H9 (cell line): Measurements from ENCODE around the gene FCAMR. TPM values are rescaled to one million over a fixed set of nuclear protein-coding genes. Genes with fewer than 3 reads are reported as not detected.

Source experiments
- DNase-seq: peaks from one replicate; pipeline ENCODE4 v3.0.0-alpha.2; 2017
- H2AFZ ChIP-seq: one replicate; pipeline ENCODE4 v1.6.1; 2013; ENCODE audit warnings: mild to moderate bottlenecking, low read length, control low read depth, moderate library complexity
- H2AK5ac ChIP-seq: 2 replicates; pipeline ENCODE4 v1.6.1; 2013; ENCODE audit warnings: low read length, control low read depth, mixed read lengths; ENCODE audit not compliant: insufficient read length
- H2BK120ac ChIP-seq: one replicate; pipeline ENCODE4 v1.6.1; 2013; ENCODE audit warnings: low read depth, mild to moderate bottlenecking, low read length, control low read depth, inconsistent platforms; ENCODE audit not compliant: poor library complexity, severe bottlenecking
- H2BK12ac ChIP-seq: 2 replicates; pipeline ENCODE4 v1.6.1; 2013; ENCODE audit warnings: low read length, control low read depth, mixed read lengths, low read depth; ENCODE audit not compliant: insufficient read length
- H2BK15ac ChIP-seq: 2 replicates; pipeline ENCODE4 v1.6.1; 2013; ENCODE audit warnings: low read depth, low read length, control low read depth
- H2BK20ac ChIP-seq: one replicate; pipeline ENCODE4 v1.6.1; 2013; ENCODE audit warnings: low read depth, mild to moderate bottlenecking, low read length, control low read depth, inconsistent platforms; ENCODE audit not compliant: poor library complexity, severe bottlenecking
- H2BK5ac ChIP-seq: 2 replicates; pipeline ENCODE4 v1.6.1; 2013; ENCODE audit warnings: low read length, control low read depth, mixed read lengths; ENCODE audit not compliant: insufficient read length
- H3K14ac ChIP-seq: 2 replicates; pipeline ENCODE4 v1.6.1; 2013; ENCODE audit warnings: low read length, control low read depth; ENCODE audit not compliant: insufficient read depth
- H3K18ac ChIP-seq: 2 replicates; pipeline ENCODE4 v1.6.1; 2013; ENCODE audit warnings: low read depth, mild to moderate bottlenecking, mixed read lengths, low read length, control low read depth; ENCODE audit not compliant: insufficient read length
- H3K23ac ChIP-seq: 2 replicates; pipeline ENCODE4 v1.6.1; 2013; ENCODE audit warnings: low read length, control low read depth, mixed read lengths, low read depth; ENCODE audit not compliant: insufficient read length
- H3K23me2 ChIP-seq: 2 replicates; pipeline ENCODE4 v1.6.1; 2013; ENCODE audit warnings: low read depth, mild to moderate bottlenecking, mixed read lengths, low read length, control low read depth; ENCODE audit not compliant: insufficient read length, poor library complexity, severe bottlenecking
- H3K27ac ChIP-seq: 2 replicates; pipeline ENCODE4 v1.5.1; 2013; ENCODE audit warnings: low read length, control low read depth, mixed read lengths, low read depth; ENCODE audit not compliant: insufficient read length
- H3K27me3 ChIP-seq: 2 replicates; pipeline ENCODE4 v1.6.1; 2013; ENCODE audit warnings: low read length, control low read depth, inconsistent platforms; ENCODE audit not compliant: insufficient read depth
- H3K4ac ChIP-seq: 2 replicates; pipeline ENCODE4 v1.6.1; 2013; ENCODE audit warnings: low read depth, mild to moderate bottlenecking, control low read depth, inconsistent platforms, low read length, moderate library complexity
- H3K4me1 ChIP-seq: 2 replicates; pipeline ENCODE4 v1.6.1; 2013; ENCODE audit warnings: low read length, control low read depth, inconsistent platforms; ENCODE audit not compliant: insufficient read depth
- H3K4me2 ChIP-seq: 2 replicates; pipeline ENCODE4 v1.6.1; 2013; ENCODE audit warnings: low read length, control low read depth, mixed read lengths; ENCODE audit not compliant: insufficient read length, insufficient read depth
- H3K56ac ChIP-seq: 2 replicates; pipeline ENCODE4 v1.6.1; 2013; ENCODE audit warnings: low read depth, mild to moderate bottlenecking, mixed read lengths, low read length, control low read depth; ENCODE audit not compliant: insufficient read length
- H3K79me1 ChIP-seq: 2 replicates; pipeline ENCODE4 v1.6.1; 2013; ENCODE audit warnings: low read depth, mild to moderate bottlenecking, moderate library complexity, low read length, control low read depth, inconsistent platforms; ENCODE audit not compliant: insufficient read depth, poor library complexity, severe bottlenecking
- H3K79me2 ChIP-seq: 2 replicates; pipeline ENCODE4 v1.6.1; 2013; ENCODE audit warnings: low read length, control low read depth, inconsistent platforms; ENCODE audit not compliant: insufficient read depth
- H3K9ac ChIP-seq: 2 replicates; pipeline ENCODE4 v1.6.1; 2013; ENCODE audit warnings: low read length, control low read depth, mixed read lengths; ENCODE audit not compliant: insufficient read length; ENCODE audit errors: extremely low read depth
- H3K9me3 ChIP-seq: one replicate; pipeline ENCODE4 v1.6.1; 2013; ENCODE audit warnings: low read depth, low read length, inconsistent platforms; ENCODE audit not compliant: control insufficient read depth
- H3T11ph ChIP-seq: one replicate; pipeline ENCODE4 v1.6.1; 2013; ENCODE audit warnings: mild to moderate bottlenecking, low read length, control low read depth, inconsistent platforms
- H4K20me1 ChIP-seq: one replicate; pipeline ENCODE4 v1.6.1; 2013; ENCODE audit not compliant: control insufficient read depth, insufficient read length, insufficient read depth
- H4K5ac ChIP-seq: 2 replicates; pipeline ENCODE4 v1.6.1; 2013; ENCODE audit warnings: low read depth, mild to moderate bottlenecking, mixed read lengths, low read length, control low read depth; ENCODE audit not compliant: insufficient read length
- H4K8ac ChIP-seq: replicated peaks from 2 replicates; pipeline ENCODE4 v1.6.1; 2013; ENCODE audit warnings: low read length, control low read depth, mixed read lengths, low read depth; ENCODE audit not compliant: insufficient read length
- H4K91ac ChIP-seq: 2 replicates; pipeline ENCODE4 v1.6.1; 2013; ENCODE audit warnings: low read depth, mild to moderate bottlenecking, moderate library complexity, mixed read lengths, low read length, control low read depth; ENCODE audit not compliant: insufficient read length
- H3K27ac Mint-ChIP-seq, 3 experiments: 2 replicates in 2 of 3; 3 replicates in 1 of 3; pipeline ENCODE4 v1.8.0; 2020 to 2021; ENCODE audit warnings: mixed read lengths in 3 of 3, mild to moderate bottlenecking in 1 of 3, moderate library complexity in 1 of 3
- H3K27me3 Mint-ChIP-seq: 2 replicates; pipeline ENCODE4 v1.8.0; 2021; ENCODE audit warnings: low read depth, mild to moderate bottlenecking, moderate library complexity, mixed read lengths
- H3K36me3 Mint-ChIP-seq, 3 experiments: 2 replicates in 2 of 3; 3 replicates in 1 of 3; pipeline ENCODE4 v1.8.0; 2020 to 2021; ENCODE audit warnings: low read depth in 3 of 3, mixed read lengths in 3 of 3; ENCODE audit not compliant: insufficient read depth in 1 of 3
- H3K4me1 Mint-ChIP-seq, 2 experiments: 2 replicates each; pipeline ENCODE4 v1.8.0; 2020; ENCODE audit warnings: mixed read lengths in 2 of 2
- H3K4me3 Mint-ChIP-seq, 2 experiments: 2 replicates in 1 of 2; 3 replicates in 1 of 2; pipeline ENCODE4 v1.8.0; 2020 to 2021; ENCODE audit warnings: mild to moderate bottlenecking in 2 of 2, mixed read lengths in 2 of 2, moderate library complexity in 1 of 2
- H3K9me3 Mint-ChIP-seq, 2 experiments: 2 replicates in 1 of 2; 3 replicates in 1 of 2; pipeline ENCODE4 v1.8.0; 2020; ENCODE audit warnings: mild to moderate bottlenecking in 2 of 2, mixed read lengths in 2 of 2, moderate library complexity in 1 of 2
- WGBS: extraction: QIAGEN DNeasy Blood & Tissue Kit; methylation state at CpG from one replicate; pipeline ENCODE4 v1.1.7; 2013; ENCODE audit warnings: missing lambda C conversion rate, low lambda C conversion rate, mixed read lengths; ENCODE audit not compliant: insufficient read length; ENCODE audit errors: extremely low coverage; 5-methylcytosine and 5-hydroxymethylcytosine counted together
- total RNA-seq: library from RNA; stranded (reverse); gene quantifications from 2 replicates; pipeline ENCODE4 v1.2.1, GENCODE V29; 2021
- TF ChIP-seq, protein P1 (sequence below): fragments of 200-600 bp; sonication (generic); conservative IDR thresholded peaks from 3 replicates; pipeline ENCODE4 v1.8.0; 2021; ENCODE audit warnings: antibody characterized with exemption, mild to moderate bottlenecking

The FCAMR gene
- total RNA-seq, 1 experiment from 2014 or later = not detected

DNA sequence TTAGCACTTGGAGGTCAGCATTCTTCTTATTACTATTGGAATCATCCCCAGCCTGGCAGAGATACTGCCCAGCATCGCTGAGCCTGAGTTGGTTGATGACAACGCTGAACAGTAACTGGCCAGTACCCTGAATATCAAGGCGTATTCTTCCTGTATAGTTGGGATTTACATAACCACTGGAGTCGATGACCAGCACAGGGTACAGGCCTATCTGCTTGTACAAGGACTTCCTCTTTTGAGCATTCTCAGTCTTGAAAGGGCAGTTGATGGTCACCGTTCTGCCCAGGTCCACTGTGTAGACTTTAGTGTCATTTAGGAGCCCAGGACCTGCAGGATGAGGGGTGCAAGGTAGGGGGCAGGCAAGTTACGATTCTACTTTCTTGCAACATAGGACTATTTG is 32.8 kb downstream of the FCAMR start:
- Histone ChIP-seq H4K91ac (no peak overlapping the region), H3K4me2 (no peak overlapping the region), H3K9ac (no peak overlapping the region), H3K79me1 (no peaks in the 10 kb centered on the region), H2BK5ac (no peak overlapping the region), H3K4ac (no peak overlapping the region), H3K23me2 (no peaks in the 10 kb centered on the region), H3K79me2 (no peaks in the 10 kb centered on the region), H3K27ac (no peak overlapping the region), H2BK12ac (no peak overlapping the region), H2AK5ac (no peak overlapping the region), H4K5ac (no peak overlapping the region), H3K56ac (no peak overlapping the region), H3K14ac (no peak overlapping the region), H3T11ph (no peak overlapping the region), H2BK20ac (no peak overlapping the region), H2AFZ (no peak overlapping the region), H4K8ac (no peak overlapping the region), H3K9me3 (no peaks in the 10 kb centered on the region), H4K20me1 (no peaks in the 10 kb centered on the region), H2BK15ac (no peak overlapping the region), H3K27me3 (no peaks in the 10 kb centered on the region), H2BK120ac (no peak overlapping the region), H3K23ac (no peak overlapping the region), H3K18ac (no peak overlapping the region), H3K4me1 (no peaks in the 10 kb centered on the region)
- no CpG with 5 or more reads among the region's 6 CpGs for WGBS
- no peak overlapping the region for H3K4me3 Mint-ChIP-seq
- no peak for DNase-seq
- H3K36me3 Mint-ChIP-seq = no peaks in the 10 kb centered on the region
- H3K9me3 Mint-ChIP-seq = no peaks in the 10 kb centered on the region
- H3K27me3 Mint-ChIP-seq = peaks cover 1% of the 10 kb centered on the region; the same call in 1 of the 2 replicates
- no peak overlapping the region; a peak in 1 of 7 replicates for H3K27ac Mint-ChIP-seq
- TF ChIP-seq, protein P1, sequence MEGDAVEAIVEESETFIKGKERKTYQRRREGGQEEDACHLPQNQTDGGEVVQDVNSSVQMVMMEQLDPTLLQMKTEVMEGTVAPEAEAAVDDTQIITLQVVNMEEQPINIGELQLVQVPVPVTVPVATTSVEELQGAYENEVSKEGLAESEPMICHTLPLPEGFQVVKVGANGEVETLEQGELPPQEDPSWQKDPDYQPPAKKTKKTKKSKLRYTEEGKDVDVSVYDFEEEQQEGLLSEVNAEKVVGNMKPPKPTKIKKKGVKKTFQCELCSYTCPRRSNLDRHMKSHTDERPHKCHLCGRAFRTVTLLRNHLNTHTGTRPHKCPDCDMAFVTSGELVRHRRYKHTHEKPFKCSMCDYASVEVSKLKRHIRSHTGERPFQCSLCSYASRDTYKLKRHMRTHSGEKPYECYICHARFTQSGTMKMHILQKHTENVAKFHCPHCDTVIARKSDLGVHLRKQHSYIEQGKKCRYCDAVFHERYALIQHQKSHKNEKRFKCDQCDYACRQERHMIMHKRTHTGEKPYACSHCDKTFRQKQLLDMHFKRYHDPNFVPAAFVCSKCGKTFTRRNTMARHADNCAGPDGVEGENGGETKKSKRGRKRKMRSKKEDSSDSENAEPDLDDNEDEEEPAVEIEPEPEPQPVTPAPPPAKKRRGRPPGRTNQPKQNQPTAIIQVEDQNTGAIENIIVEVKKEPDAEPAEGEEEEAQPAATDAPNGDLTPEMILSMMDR = no peak; the same call in 2 of the 3 replicates
- peaks cover 5 to 9% of the 10 kb centered on the region in 2 experiments; a peak in 3 of 4 replicates for H3K4me1 Mint-ChIP-seq
